HG03442 (cell line): ENCODE results near the gene RNU2-1.
"Not testable (repeated sequence)": the region's sequence is repeated elsewhere in the genome, so short reads cannot be mapped to it uniquely, and the experiment has no call there.

ENCODE experiments used
- ATAC-seq: cut with Tn5 transposase; IDR thresholded peaks from one replicate; pipeline ENCODE4 v1.9.1; 2021; ENCODE audit warnings: mild to moderate bottlenecking, moderate library complexity; ENCODE audit not compliant: unreplicated experiment

Gene RNU2-1

GRCh38 chr17:43233877-43234276 is at the start of gene RNU2-1:
TSS of gene RNU2-1 (minus strand) at chr17:43233977.
- ATAC-seq, result not testable (repeated sequence)

- ATAC-seq, result not testable (repeated sequence)
These were observed 39.1 kb upstream of the RNU2-1 start for GRCh38 chr17:43272914-43273313.

GRCh38 chr17:43272483-43272882 is 38.7 kb upstream of the RNU2-1 start:
- not testable (repeated sequence) for ATAC-seq

- not testable (repeated sequence) for ATAC-seq
These were observed 37.1 kb upstream of the RNU2-1 start for GRCh38 chr17:43270552-43271504.

GRCh38 chr17:43246456-43246855 is 12.7 kb upstream of the RNU2-1 start:
- ATAC-seq, result not testable (repeated sequence)

- ATAC-seq, result not testable (repeated sequence)
These were observed 7.0 kb upstream of the RNU2-1 start for GRCh38 chr17:43240596-43241352.

GRCh38 chr17:43239597-43239996 is 5.8 kb upstream of the RNU2-1 start:
- ATAC-seq, result not testable (repeated sequence)

- not testable (repeated sequence) for ATAC-seq
These were observed 514 bp downstream of the RNU2-1 start for GRCh38 chr17:43233263-43233662.

- ATAC-seq, result not testable (repeated sequence)
These were observed 1.6 kb downstream of the RNU2-1 start for GRCh38 chr17:43232021-43232699.

GRCh38 chr17:43231205-43232020 is 2.4 kb downstream of the RNU2-1 start:
- not testable (repeated sequence) for ATAC-seq

GRCh38 chr17:43228020-43228782 is 5.6 kb downstream of the RNU2-1 start, which contains the start of gene CCDC200:
TSS of gene CCDC200 (minus strand) at chr17:43228623. CDS start at chr17:43228554, 69 bp downstream.
- ATAC-seq, result not testable (repeated sequence)

- ATAC-seq, result no peak
These were observed 7.4 kb downstream of the RNU2-1 start for GRCh38 chr17:43226393-43226792.

GRCh38 chr17:43224146-43224705 is 9.6 kb downstream of the RNU2-1 start:
- ATAC-seq, result no peak

GRCh38 chr17:43220511-43221125 is 13.2 kb downstream of the RNU2-1 start:
- ATAC-seq, result no peak

GRCh38 chr17:43219746-43220380 is 13.9 kb downstream of the RNU2-1 start:
- ATAC-seq, result no peak

- ATAC-seq, result no peak
These were observed 14.8 kb downstream of the RNU2-1 start for GRCh38 chr17:43219001-43219400.

GRCh38 chr17:43217614-43218087 is 16.1 kb downstream of the RNU2-1 start:
- no peak for ATAC-seq
